HG03460 (cell line): ENCODE results near the gene TTC28.

Source experiments
- ATAC-seq: cut with Tn5 transposase; IDR thresholded peaks from one replicate; pipeline ENCODE4 v1.9.1; 2021; ENCODE audit not compliant: unreplicated experiment

TTC28 gene

DNA sequence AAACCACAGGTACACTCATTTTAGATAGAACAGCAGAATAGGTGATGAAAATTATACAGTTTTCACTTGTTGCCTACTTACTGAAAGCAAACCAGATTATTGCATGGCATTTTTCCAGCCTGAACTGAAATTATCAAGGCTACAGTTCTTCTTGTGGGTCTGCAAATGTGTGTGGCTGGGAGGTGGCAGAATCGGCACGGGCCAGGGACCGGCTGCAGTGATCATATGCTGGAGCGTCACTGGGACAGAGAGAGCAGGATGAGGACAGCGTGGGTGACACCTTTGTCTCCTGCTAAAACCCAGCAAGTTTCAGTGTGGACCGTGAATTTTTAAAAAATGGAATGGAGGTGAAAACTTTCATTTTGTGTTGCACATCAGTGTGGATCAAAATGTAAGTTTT lies 701.3 kb downstream of the TTC28 start:
- no peak for ATAC-seq

- ATAC-seq: no peak
Measured at GRCh38 chr22:27976586-27976985, 703.1 kb downstream of the TTC28 start.

DNA sequence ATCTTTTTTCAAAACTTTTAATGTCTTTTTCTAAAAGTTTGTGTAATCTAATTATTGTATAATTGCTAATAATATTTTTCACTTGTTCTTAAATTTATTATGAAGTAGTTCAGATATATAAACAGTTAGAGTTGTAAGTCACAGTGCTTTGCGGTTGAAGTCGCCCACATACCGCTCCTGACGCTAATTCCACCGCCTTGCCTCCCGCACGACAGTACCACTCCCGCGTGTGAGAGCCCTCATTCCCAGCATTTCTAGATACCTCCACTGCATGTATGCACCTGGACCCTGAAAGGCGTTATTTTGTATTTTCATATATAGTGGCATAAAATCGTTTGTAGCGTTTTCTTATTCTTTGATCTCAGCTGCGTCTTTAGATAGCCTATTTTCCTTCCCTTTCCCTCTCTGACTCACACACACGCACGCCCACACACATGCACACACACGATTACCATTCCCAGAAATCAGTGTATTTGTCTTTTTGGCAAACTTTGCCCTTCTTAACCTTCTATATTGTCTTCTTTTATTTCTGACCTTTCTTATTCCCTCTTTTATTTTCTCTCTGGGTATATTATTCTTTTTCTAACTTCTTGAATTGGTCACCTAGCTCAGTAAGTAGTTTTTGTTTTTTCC lies 704.1 kb downstream of the TTC28 start:
- ATAC-seq: no peak

GRCh38 chr22:27973846-27974245 lies 705.8 kb downstream of the TTC28 start:
- no peak for ATAC-seq

DNA sequence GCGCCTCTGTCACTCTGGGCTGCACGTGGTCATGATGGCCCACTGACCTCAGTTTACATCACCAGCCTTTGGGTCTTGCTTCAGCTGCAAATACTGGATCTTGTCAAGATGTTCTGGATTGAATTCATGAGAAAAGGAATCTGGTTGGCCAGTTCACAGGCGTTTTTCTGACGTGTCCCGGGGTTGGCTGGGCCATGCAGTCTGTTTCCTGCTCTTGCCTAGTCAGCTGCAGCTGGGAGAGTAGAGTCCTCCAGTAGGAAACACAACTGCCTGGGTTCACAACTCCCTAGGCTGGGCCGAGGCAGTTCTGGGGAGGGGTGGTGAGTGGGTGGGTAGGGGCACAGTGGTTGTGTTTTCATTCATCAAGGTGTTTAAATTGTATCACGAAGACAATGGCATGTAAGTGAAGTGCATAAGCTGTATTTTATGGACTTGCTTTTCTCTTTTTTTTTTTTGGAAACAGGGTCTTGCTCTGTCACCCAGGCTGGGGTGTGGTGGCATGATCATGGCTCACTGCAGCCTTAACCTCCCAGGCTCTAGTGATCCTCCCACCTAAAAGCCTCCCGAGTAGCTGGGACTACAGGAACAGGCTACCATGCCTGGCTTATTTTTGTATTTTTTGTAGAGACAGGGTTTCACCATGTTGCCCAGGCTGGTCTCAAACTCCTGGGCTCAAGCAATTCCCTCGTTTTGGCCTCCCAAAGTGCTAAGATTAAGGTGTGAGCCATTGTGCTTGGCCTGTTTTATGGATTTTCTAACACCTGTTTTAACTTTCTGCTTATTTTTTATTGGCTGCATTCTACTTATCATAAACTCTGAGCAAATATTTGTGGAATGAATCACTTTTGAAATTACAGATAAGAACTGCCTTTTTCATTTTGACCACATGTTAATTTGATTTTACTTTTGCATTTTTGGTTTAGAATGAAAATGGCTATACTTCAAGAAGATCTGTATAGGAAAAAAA lies 706.6 kb downstream of the TTC28 start:
- ATAC-seq: no peak

GRCh38 chr22:27971926-27972325 lies 707.7 kb downstream of the TTC28 start:
- no peak for ATAC-seq

DNA sequence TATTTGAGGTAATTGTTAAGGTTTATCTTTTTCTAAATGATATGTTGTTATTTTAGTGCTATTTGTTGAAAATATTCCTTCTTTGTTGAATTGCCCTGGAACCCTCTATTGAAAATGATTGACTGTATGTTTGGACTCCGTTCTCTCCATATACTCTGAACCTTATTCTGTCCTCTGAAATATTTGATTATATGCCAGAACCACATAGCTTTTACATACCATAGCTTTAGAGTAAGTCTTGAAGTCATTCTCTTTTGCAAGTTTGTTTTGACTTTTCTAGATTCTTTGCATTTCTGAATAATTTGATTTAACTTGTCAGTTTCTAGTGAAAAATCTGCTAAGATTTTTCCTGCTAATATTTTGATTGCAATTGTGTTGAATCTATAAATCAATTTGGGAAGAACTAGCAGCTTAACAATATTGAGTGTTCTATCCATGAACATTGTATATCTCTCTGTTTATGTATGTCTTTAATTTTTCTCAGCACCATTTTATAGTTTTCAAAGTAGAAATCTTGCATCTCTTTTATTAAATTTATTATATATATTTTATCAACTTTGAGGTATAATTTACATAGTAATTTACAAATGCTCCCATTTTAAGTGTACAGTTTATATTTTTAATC lies 708.9 kb downstream of the TTC28 start:
- no peak for ATAC-seq

- no peak for ATAC-seq
Measured at GRCh38 chr22:27966168-27967064, 713.2 kb downstream of the TTC28 start.

DNA sequence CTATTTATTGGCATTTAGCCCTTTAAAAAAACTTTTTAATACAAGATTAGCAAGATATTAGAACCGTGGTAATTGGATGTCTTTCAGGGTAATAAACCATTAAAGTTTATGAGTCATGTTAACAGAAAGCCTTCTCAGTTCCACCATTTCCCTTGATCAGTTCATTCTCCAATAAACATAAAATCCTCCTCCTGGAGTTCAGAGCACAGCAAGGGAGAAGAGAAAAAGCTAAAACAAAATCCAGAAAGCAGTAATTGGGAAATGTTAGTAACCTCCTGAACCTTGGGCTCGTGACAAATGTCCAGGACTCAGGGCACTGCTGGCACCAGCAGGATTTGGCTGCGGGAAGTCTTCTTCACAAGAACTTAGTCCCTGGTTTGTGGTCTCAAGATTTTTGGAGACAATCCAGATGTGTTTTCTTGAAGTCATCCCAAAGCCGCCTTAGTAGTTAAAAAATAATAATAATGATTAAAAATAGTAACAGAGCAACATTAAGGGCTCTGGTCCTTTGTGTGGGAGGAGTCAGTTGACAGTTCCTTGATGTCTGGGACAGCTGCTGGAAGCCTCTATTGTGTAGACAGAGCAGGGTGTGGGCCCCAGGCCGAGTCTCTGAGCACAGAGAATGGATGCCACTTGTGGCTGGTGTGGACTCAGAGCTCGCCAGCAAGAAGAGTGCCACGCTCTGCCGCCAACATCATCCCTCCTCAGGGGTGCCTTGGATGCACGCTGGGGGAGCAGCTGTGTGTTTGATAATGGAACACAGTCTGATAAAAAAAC lies 717.2 kb downstream of the TTC28 start:
- ATAC-seq: no peak

DNA sequence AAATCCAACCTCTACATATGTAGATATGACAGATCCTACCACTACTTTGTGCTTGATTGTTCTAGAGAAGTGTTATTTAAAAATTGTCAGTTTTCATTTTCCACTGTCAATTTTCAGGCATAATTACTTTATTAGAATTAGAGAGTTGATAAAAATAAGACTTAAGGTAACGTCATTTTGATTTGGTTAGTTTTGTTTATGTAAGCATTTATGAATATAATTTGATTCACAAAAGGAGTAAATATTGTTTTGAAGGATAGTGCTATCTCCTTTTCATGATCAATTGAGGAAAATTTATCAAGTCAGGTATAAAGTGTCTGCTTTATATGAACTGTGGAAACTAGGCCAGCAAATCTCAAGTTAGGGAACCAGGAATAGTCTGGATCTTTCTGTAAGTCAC lies 718.0 kb downstream of the TTC28 start:
- no peak for ATAC-seq

- ATAC-seq: no peak
Measured at GRCh38 chr22:27961182-27961581, 718.5 kb downstream of the TTC28 start.

DNA sequence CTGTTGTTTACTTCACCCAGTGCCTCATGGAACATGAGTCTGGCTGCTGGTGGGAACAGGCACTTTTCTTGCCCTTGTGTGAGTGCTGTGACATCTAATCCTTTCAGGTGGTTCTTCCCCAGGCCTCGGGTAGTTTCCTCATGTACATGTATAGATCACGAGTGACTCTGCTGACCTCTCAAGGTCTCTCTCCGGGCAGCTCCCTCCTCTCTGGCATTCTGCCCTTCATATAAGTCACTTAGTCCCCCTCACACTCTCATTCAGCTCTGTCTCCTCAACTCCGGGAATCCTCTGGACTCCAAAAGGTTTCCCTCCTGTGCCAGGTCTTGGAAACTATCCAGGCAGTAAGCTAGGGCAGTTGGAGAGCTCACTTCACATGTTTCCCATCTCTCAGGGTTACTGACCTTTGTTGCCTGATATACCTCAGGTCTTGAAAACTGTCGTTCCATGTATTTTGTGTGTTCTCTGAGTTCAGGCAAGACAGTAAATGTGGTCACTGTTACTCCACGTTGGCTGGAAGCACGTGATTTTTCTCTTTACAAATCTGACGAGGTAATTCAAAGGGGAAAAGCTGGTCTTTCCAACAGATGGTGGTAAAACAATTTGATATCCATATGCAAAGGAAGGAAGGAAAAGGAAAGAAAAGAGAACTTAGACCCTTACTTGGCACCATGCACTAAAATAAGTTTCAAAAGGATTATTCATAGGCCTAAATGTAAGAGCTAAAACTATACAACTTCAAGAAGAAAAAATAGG lies 720.1 kb downstream of the TTC28 start:
- ATAC-seq: no peak

DNA sequence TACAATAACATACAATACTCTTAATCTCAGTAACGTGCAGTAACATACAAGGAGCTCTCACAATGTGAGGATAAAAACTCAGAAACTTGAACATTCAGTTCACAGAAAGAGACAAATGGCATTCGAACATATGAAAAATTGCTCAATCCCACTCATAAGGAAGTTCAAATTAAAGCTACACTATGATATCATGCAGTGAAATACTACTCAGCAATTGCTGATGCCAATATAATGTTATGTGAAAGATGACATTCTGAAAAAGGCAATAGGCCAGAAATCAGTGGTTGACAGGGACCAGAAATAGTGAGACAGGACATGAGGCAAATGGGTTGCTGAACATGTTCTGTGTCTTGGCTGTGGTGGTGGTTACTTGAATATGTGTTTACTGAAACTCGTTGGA lies 726.9 kb downstream of the TTC28 start:
- no peak for ATAC-seq

- no peak for ATAC-seq
Measured at GRCh38 chr22:27952091-27952490, 727.5 kb downstream of the TTC28 start.

DNA sequence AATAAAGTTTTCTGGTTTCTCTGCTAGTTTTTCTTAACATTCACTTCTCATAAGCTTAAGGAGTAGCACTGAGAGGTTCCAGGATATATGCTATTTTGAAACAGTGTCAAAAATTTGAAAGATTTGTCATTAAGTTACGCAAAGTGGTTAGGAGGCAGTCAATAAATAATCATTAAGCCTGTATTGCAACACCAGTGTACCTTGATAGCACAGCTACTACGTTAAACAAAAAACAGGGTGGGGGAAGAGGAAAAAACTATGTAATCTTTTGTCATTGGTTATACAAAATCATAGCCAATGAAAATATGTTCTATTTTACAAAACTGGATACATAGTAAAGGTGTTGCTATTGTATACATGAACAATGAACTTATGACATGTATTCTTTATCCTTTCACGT lies 730.2 kb downstream of the TTC28 start:
- ATAC-seq: no peak

GRCh38 chr22:27948569-27948968 lies 731.1 kb downstream of the TTC28 start:
- no peak for ATAC-seq

- ATAC-seq: no peak
Measured at GRCh38 chr22:27947448-27947847, 732.2 kb downstream of the TTC28 start.

- ATAC-seq: no peak
Measured at GRCh38 chr22:27941143-27941542, 738.5 kb downstream of the TTC28 start.

DNA sequence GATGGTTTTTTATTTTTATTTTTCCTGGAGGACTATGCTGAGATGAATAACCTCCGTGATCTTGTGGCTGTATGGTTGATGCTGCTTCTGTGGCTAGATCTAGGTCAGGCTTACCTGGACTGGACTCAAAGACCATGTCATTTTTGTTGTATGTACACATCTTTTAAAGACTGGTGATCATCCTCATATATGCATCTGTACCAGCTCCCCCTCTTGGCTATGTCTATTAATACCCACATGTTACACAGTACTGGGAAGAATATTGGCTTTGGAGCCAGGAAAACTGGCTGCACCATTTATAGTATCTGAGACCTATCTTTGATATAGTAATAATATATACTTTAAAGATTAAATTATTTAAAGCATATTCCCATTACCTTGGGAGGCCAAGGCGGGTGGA lies 742.2 kb downstream of the TTC28 start:
- no peak for ATAC-seq
